Sigmoid colon (tissue), 7 donors: ENCODE data around the gene LTV1. TPM values are rescaled to one million over a fixed set of nuclear protein-coding genes. Genes with fewer than 3 reads are reported as not detected.

Experiments used
- DNase-seq: peaks from one replicate; pipeline ENCODE4 v3.0.0-alpha.2; 2019
- H3K27ac ChIP-seq, 4 donors: fragments of 200-600 bp; sonication (generic); one replicate each; pipeline ENCODE4 v1.5.1; 2016 to 2019; ENCODE audit warnings: mild to moderate bottlenecking in 1 of 4
- H3K27me3 ChIP-seq, 3 donors: fragments of 200-600 bp; sonication (generic); one replicate each; pipeline ENCODE4 v1.5.1; 2019; ENCODE audit warnings: mild to moderate bottlenecking in 1 of 3
- H3K36me3 ChIP-seq, 4 donors: fragments of 200-600 bp; sonication (generic); one replicate each; pipeline ENCODE4 v1.5.1; 2016 to 2019
- H3K4me1 ChIP-seq, 4 donors: fragments of 200-600 bp; sonication (generic); one replicate each; pipeline ENCODE4 v1.5.1; 2017 to 2019
- H3K4me3 ChIP-seq, 4 donors: fragments of 200-600 bp; sonication (generic); one replicate each; pipeline ENCODE4 v1.5.1; 2017 to 2019; ENCODE audit warnings: mild to moderate bottlenecking in 2 of 4, moderate library complexity in 1 of 4
- H3K9me3 ChIP-seq, 4 donors: fragments of 200-600 bp in 3 of 4; sonication (generic) in 3 of 4; one replicate each; pipeline versions ENCODE4 v1.5.1 to v1.6.1; 2013 to 2019
- CTCF ChIP-seq, 4 experiments: fragments of 450-650 bp in 3 of 4; fragments of 200-600 bp in 1 of 4; IDR thresholded peaks; one replicate each; pipeline ENCODE4 v1.5.1; 2016 to 2019; ENCODE audit warnings: antibody characterized with exemption in 4 of 4, mild to moderate bottlenecking in 3 of 4, moderate library complexity in 2 of 4
- EP300 ChIP-seq, 4 donors: sonication (generic); formaldehyde crosslinking; IDR thresholded peaks; one replicate each; pipeline ENCODE4 v1.6.1; 2017; ENCODE audit warnings: antibody characterized with exemption in 4 of 4
- POLR2A ChIP-seq, 2 donors: fragments of 450-650 bp; IDR thresholded peaks; one replicate each; pipeline ENCODE4 v1.6.1; 2016; ENCODE audit warnings: antibody characterized with exemption in 2 of 2, mild to moderate bottlenecking in 2 of 2, moderate library complexity in 2 of 2
- POLR2AphosphoS5 ChIP-seq, 4 donors: sonication (generic); formaldehyde crosslinking; IDR thresholded peaks; one replicate each; pipeline ENCODE4 v1.6.1; 2017; ENCODE audit warnings: antibody characterized with exemption in 4 of 4
- WGBS, 2 donors: extraction: QIAGEN DNeasy Blood & Tissue Kit; methylation state at CpG; one replicate each; pipeline ENCODE4 v1.1.7; 2013; 5-methylcytosine and 5-hydroxymethylcytosine counted together
- intact Hi-C: fragments of 100-400 bp; cut with DNase I; formaldehyde crosslinking; loops from one replicate; pipeline ENCODE4 v1.15.1; 2023
- polyA plus RNA-seq, 3 donors: library from polyadenylated mRNA; stranded (reverse); fragments of 200-250 nt; gene quantifications; one replicate each; pipeline ENCODE4 v1.2.3, GENCODE V29; 2013
- total RNA-seq, 4 donors: library from RNA; depleted of rRNA; stranded (reverse); fragments of >200 nt; gene quantifications; one replicate each; pipeline ENCODE4 v1.1.0, GENCODE V29; 2016
- donor health status: healthy with polysubstance abuse.
- donor health status: Bipolar disorder and iron deficiency.
- donor health status: healthy.

The LTV1 gene
- total and polyA plus RNA-seq, 7 donors = 10.0 to 22.2 (median 16.2) TPM

GRCh38 chr6:143885116-143885515 is 42.0 kb downstream of the LTV1 start:
- H3K9me3 ChIP-seq = no peaks in the 10 kb centered on the region
- no peaks in the 10 kb centered on the region for H3K4me1 ChIP-seq
- no peak overlapping the region for H3K4me3 ChIP-seq
- H3K36me3 ChIP-seq = no peaks in the 10 kb centered on the region
- intact Hi-C loops = no loop called here
- TF ChIP-seq POLR2A (IDR thresholded peaks at IDR 0.05) (no peak), CTCF (IDR thresholded peaks at IDR 0.05) (no peak), EP300 (IDR thresholded peaks at IDR 0.05) (no peak), POLR2AphosphoS5 (IDR thresholded peaks at IDR 0.05) (no peak)
- DNase-seq = no peak
- 99 to 100% methylated on average over 1 of the region's 1 CpG for WGBS, 2 donors
- no peaks in the 10 kb centered on the region for H3K27me3 ChIP-seq
- no peak overlapping the region for H3K27ac ChIP-seq

GRCh38 chr6:143894655-143895054 is 51.5 kb downstream of the LTV1 start:
- no peak overlapping the region for H3K27ac ChIP-seq
- intact Hi-C loops = no loop called here
- DNase-seq = no peak
- no peaks in the 10 kb centered on the region for H3K4me1 ChIP-seq
- TF ChIP-seq POLR2A (IDR thresholded peaks at IDR 0.05) (no peak), EP300 (IDR thresholded peaks at IDR 0.05) (no peak), CTCF (IDR thresholded peaks at IDR 0.05) (no peak), POLR2AphosphoS5 (IDR thresholded peaks at IDR 0.05) (no peak)
- H3K4me3 ChIP-seq = no peak overlapping the region
- H3K9me3 ChIP-seq = no peaks in the 10 kb centered on the region
- no peaks in the 10 kb centered on the region for H3K27me3 ChIP-seq
- WGBS, 2 donors = 84 to 98% methylated on average over 1 of the region's 1 CpG
- no peaks in the 10 kb centered on the region for H3K36me3 ChIP-seq

- no peak overlapping the region for H3K27ac ChIP-seq
- no peaks in the 10 kb centered on the region for H3K27me3 ChIP-seq
- H3K4me3 ChIP-seq = no peak overlapping the region
- H3K36me3 ChIP-seq = no peaks in the 10 kb centered on the region
- TF ChIP-seq EP300 (IDR thresholded peaks at IDR 0.05) = no peak
- TF ChIP-seq CTCF (IDR thresholded peaks at IDR 0.05) = no peak
- TF ChIP-seq POLR2AphosphoS5 (IDR thresholded peaks at IDR 0.05) = no peak
- no peak for TF ChIP-seq POLR2A (IDR thresholded peaks at IDR 0.05)
- WGBS, 2 donors = 19 to 77% methylated on average over 3 of the region's 3 CpGs
- intact Hi-C loops = no loop called here
- H3K4me1 ChIP-seq = peaks cover 0 to under 1% (median under 1%) of the 10 kb centered on the region in 4 donors
- no peak for DNase-seq
- H3K9me3 ChIP-seq = no peaks in the 10 kb centered on the region
Observed at GRCh38 chr6:143896126-143896860, 53.2 kb downstream of the LTV1 start.

GRCh38 chr6:143900358-143900757 is 57.2 kb downstream of the LTV1 start:
- H3K9me3 ChIP-seq = no peaks in the 10 kb centered on the region
- peaks cover 0 to 18% (median 14%) of the 10 kb centered on the region in 4 donors for H3K4me1 ChIP-seq
- no peak for DNase-seq
- no peaks in the 10 kb centered on the region for H3K36me3 ChIP-seq
- no peak overlapping the region for H3K27ac ChIP-seq
- no peaks in the 10 kb centered on the region for H3K27me3 ChIP-seq
- 93 to 95% methylated on average over 2 of the region's 2 CpGs for WGBS, 2 donors
- TF ChIP-seq POLR2AphosphoS5 (IDR thresholded peaks at IDR 0.05) (no peak), CTCF (IDR thresholded peaks at IDR 0.05) (no peak), EP300 (IDR thresholded peaks at IDR 0.05) (no peak), POLR2A (IDR thresholded peaks at IDR 0.05) (no peak)
- intact Hi-C loops = no loop called here
- no peak overlapping the region for H3K4me3 ChIP-seq
